GM23338 (cell line): Measurements from ENCODE around the gene OR51B2. TPM values are rescaled to one million over a fixed set of nuclear protein-coding genes. Genes with fewer than 3 reads are reported as not detected.

Source experiments
- ATAC-seq: fragments of 200-7000 bp; cut with Tn5 transposase; 3 replicates; pipeline ENCODE4 v1.9.1; 2020
- DNase-seq: peaks from one replicate; pipeline ENCODE4 v3.0.0-alpha.2; 2015; ENCODE audit warnings: low spot score
- H2AFZ ChIP-seq: fragments of 200-600 bp; sonication (generic); 2 replicates; pipeline ENCODE4 v1.8.0; 2016; ENCODE audit warnings: antibody characterized with exemption, mild to moderate bottlenecking, moderate library complexity
- H3F3A ChIP-seq: fragments of 200-600 bp; sonication (generic); replicated peaks from 2 replicates; pipeline ENCODE4 v1.8.0; 2017; ENCODE audit warnings: antibody characterized with exemption, mixed run types, low read depth
- H3K27ac ChIP-seq: fragments of 200-600 bp; sonication (generic); 2 replicates; pipeline ENCODE4 v1.6.1; 2016; ENCODE audit warnings: low read depth
- H3K27me3 ChIP-seq: fragments of 200-600 bp; sonication (generic); 2 replicates; pipeline ENCODE4 v1.8.0; 2016; ENCODE audit warnings: mild to moderate bottlenecking, mixed run types, moderate library complexity; ENCODE audit not compliant: insufficient read depth
- H3K36me3 ChIP-seq: fragments of 200-600 bp; sonication (generic); 2 replicates; pipeline ENCODE4 v1.8.0; 2016; ENCODE audit warnings: mild to moderate bottlenecking; ENCODE audit not compliant: insufficient read depth
- H3K4me1 ChIP-seq: fragments of 200-600 bp; sonication (generic); 2 replicates; pipeline ENCODE4 v1.8.0; 2016; ENCODE audit warnings: mild to moderate bottlenecking, moderate library complexity; ENCODE audit not compliant: insufficient read depth
- H3K4me2 ChIP-seq: fragments of 200-600 bp; sonication (generic); 2 replicates; pipeline ENCODE4 v1.7.1; 2017; ENCODE audit warnings: mixed run types
- H3K4me3 ChIP-seq: fragments of 200-600 bp; sonication (generic); 2 replicates; pipeline ENCODE4 v1.6.1; 2016; ENCODE audit warnings: mixed run types
- H3K79me2 ChIP-seq: fragments of 200-600 bp; sonication (generic); replicated peaks from 2 replicates; pipeline ENCODE4 v1.8.0; 2017; ENCODE audit warnings: mild to moderate bottlenecking; ENCODE audit not compliant: insufficient read depth
- H3K9me2 ChIP-seq: fragments of 200-600 bp; sonication (generic); 2 replicates; pipeline ENCODE4 v1.8.0; 2017; ENCODE audit not compliant: insufficient read depth
- H4K20me1 ChIP-seq: fragments of 200-600 bp; sonication (generic); replicated peaks from 2 replicates; pipeline ENCODE4 v1.8.0; 2017; ENCODE audit warnings: mild to moderate bottlenecking; ENCODE audit not compliant: insufficient read depth
- H3K27ac Mint-ChIP-seq: 2 replicates; pipeline ENCODE4 v1.8.0; 2020; ENCODE audit warnings: inconsistent platforms, mild to moderate bottlenecking, moderate library complexity, mixed read lengths
- H3K27me3 Mint-ChIP-seq: 3 replicates; pipeline ENCODE4 v1.8.0; 2022; ENCODE audit warnings: low read depth, mild to moderate bottlenecking, moderate library complexity, mixed read lengths, inconsistent platforms; ENCODE audit not compliant: insufficient read depth, poor library complexity
- H3K36me3 Mint-ChIP-seq: 3 replicates; pipeline ENCODE4 v1.8.0; 2021; ENCODE audit warnings: low read depth, mild to moderate bottlenecking, inconsistent platforms, moderate library complexity, mixed read lengths
- H3K4me1 Mint-ChIP-seq: 3 replicates; pipeline ENCODE4 v1.8.0; 2020; ENCODE audit warnings: mild to moderate bottlenecking, inconsistent platforms, mixed read lengths
- H3K4me3 Mint-ChIP-seq: 3 replicates; pipeline ENCODE4 v1.8.0; 2021; ENCODE audit warnings: moderate library complexity, mild to moderate bottlenecking, inconsistent platforms, mixed read lengths
- H3K9me3 Mint-ChIP-seq: 3 replicates; pipeline ENCODE4 v1.8.0; 2020; ENCODE audit warnings: moderate library complexity, mild to moderate bottlenecking, inconsistent platforms, mixed read lengths
- CREB1 ChIP-seq: fragments of 250-450 bp; sonication (Bioruptor Pico); IDR thresholded peaks from 2 replicates; pipeline ENCODE4 v1.5.0; 2020; ENCODE audit warnings: low read depth, mild to moderate bottlenecking, moderate library complexity
- CTCF ChIP-seq, 2 experiments: fragments of 200-600 bp in 1 of 2; sonication (generic) in 1 of 2; conservative IDR thresholded peaks; 2 replicates each; pipeline versions ENCODE4 v1.5.1 to v1.6.1; 2016 to 2017; ENCODE audit warnings: antibody characterized with exemption in 2 of 2, low read depth in 2 of 2, mild to moderate bottlenecking in 2 of 2, moderate library complexity in 1 of 2
- ETS1 ChIP-seq: IDR thresholded peaks from 2 replicates; pipeline ENCODE4 v1.6.1; 2016; ENCODE audit warnings: antibody characterized with exemption
- EZH2 ChIP-seq: fragments of 200-600 bp; sonication (generic); IDR thresholded peaks from one replicate; pipeline ENCODE4 v1.8.0; 2017; ENCODE audit warnings: antibody characterized with exemption, mild to moderate bottlenecking, low read depth; ENCODE audit not compliant: unreplicated experiment
- EZH2phosphoT487 ChIP-seq: fragments of 200-600 bp; sonication (generic); IDR thresholded peaks from one replicate; pipeline ENCODE4 v1.8.1; 2018; ENCODE audit warnings: antibody characterized with exemption; ENCODE audit not compliant: unreplicated experiment
- JUNB ChIP-seq: IDR thresholded peaks from one replicate; pipeline ENCODE4 v1.6.1; 2016; ENCODE audit warnings: antibody characterized with exemption; ENCODE audit not compliant: unreplicated experiment
- NANOG ChIP-seq: IDR thresholded peaks from 2 replicates; pipeline ENCODE4 v1.6.1; 2016; ENCODE audit warnings: antibody characterized with exemption, borderline replicate concordance
- POLR2AphosphoS5 ChIP-seq: IDR thresholded peaks from 2 replicates; pipeline ENCODE4 v1.6.1; 2016; ENCODE audit warnings: antibody characterized with exemption, low read depth
- REST ChIP-seq: IDR thresholded peaks from one replicate; pipeline ENCODE4 v1.6.1; 2018; ENCODE audit warnings: antibody characterized with exemption; ENCODE audit not compliant: unreplicated experiment
- STAT1 ChIP-seq: IDR thresholded peaks from one replicate; pipeline ENCODE4 v1.6.1; 2016; ENCODE audit warnings: antibody characterized with exemption; ENCODE audit not compliant: unreplicated experiment
- ZNF114 ChIP-seq: fragments of 250-450 bp; sonication (Bioruptor Pico); IDR thresholded peaks from 2 replicates; pipeline ENCODE4 v1.5.0; 2020; ENCODE audit warnings: mild to moderate bottlenecking, moderate library complexity
- ZNF331 ChIP-seq: fragments of 250-450 bp; sonication (Bioruptor Pico); IDR thresholded peaks from 2 replicates; pipeline ENCODE4 v1.5.0; 2020; ENCODE audit warnings: low read depth, mild to moderate bottlenecking, moderate library complexity
- ZNF462 ChIP-seq: fragments of 250-450 bp; sonication (Bioruptor Pico); IDR thresholded peaks from 2 replicates; pipeline ENCODE4 v1.5.0; 2020; ENCODE audit warnings: mild to moderate bottlenecking, moderate library complexity
- polyA plus RNA-seq: library from polyadenylated mRNA; unstranded; fragments of >200 nt; fragmentation: Nextera tagmentation; extraction: Ambion mirVana; gene quantifications from 2 replicates; pipeline ENCODE4 v1.2.1, GENCODE V29; 2016
- total RNA-seq: library from RNA; depleted of rRNA; stranded (reverse); fragments of >200 nt; shearing (Covaris generic); gene quantifications from 2 replicates; pipeline ENCODE4 v1.2.3, GENCODE V29; 2014

OR51B2 gene
- total and polyA plus RNA-seq, 2 experiments from 2014 or later: not detected

- no peaks in the 10 kb centered on the region for H3K27me3 Mint-ChIP-seq
- TF ChIP-seq JUNB (no peak), EZH2 (no peak), CREB1 (no peak), EZH2phosphoT487 (no peak), NANOG (no peak), STAT1 (no peak), REST (no peak), POLR2AphosphoS5 (no peak), ZNF462 (CRISPR knock-in tag) (no peak), CTCF (conservative IDR thresholded peaks at IDR 0.05; ENCODE audit: low read depth in 2 of 2) (no peak), ZNF114 (no peak), ETS1 (no peak), ZNF331 (CRISPR knock-in tag) (no peak)
Measured at GRCh38 chr11:5310423-5310822, 13.7 kb downstream of the OR51B2 start.

More at GRCh38 chr11:5310423-5310822, 13.7 kb downstream of the OR51B2 start:
- Histone ChIP-seq H3K27ac (no peak overlapping the region), H3K4me3 (no peak overlapping the region), H3K9me2 (no peaks in the 10 kb centered on the region), H2AFZ (no peak overlapping the region), H3K79me2 (no peaks in the 10 kb centered on the region), H3K27me3 (no peaks in the 10 kb centered on the region), H3K4me1 (no peaks in the 10 kb centered on the region), H4K20me1 (no peaks in the 10 kb centered on the region), H3K4me2 (no peak overlapping the region), H3K36me3 (no peaks in the 10 kb centered on the region), H3F3A (no peaks in the 10 kb centered on the region)
- Mint-ChIP-seq H3K36me3 (no peaks in the 10 kb centered on the region), H3K4me3 (no peak overlapping the region), H3K4me1 (no peaks in the 10 kb centered on the region), H3K27ac (no peak overlapping the region), H3K9me3 (no peaks in the 10 kb centered on the region)
- no peak for ATAC-seq
- no peak for DNase-seq
